Spleen (tissue), 11 donors: ENCODE results near the gene PTPRN2. TPM values are rescaled to one million over a fixed set of nuclear protein-coding genes. Genes with fewer than 3 reads are reported as not detected.
A peak's percentile ranks its signal among the peaks of the same experiment; 100 is the strongest.

Experiments used
- DNase-seq: peaks from one replicate; pipeline ENCODE4 v3.0.0-alpha.2; 2020
- H3K27ac ChIP-seq, 8 donors: fragments of 200-600 bp; sonication (generic) in 7 of 8; 1 replicate in 4 of 8; 2 replicates in 4 of 8; pipeline versions ENCODE4 v1.5.0 to v1.8.0; 2016 to 2021; ENCODE audit warnings: inconsistent platforms in 4 of 8, mild to moderate bottlenecking in 4 of 8, moderate library complexity in 1 of 8
- H3K27me3 ChIP-seq, 7 donors: fragments of 200-600 bp; sonication (generic) in 6 of 7; replicated peaks in 1 of 7; 1 replicate in 4 of 7; 2 replicates in 3 of 7; pipeline versions ENCODE4 v1.5.0 to v1.8.0; 2016 to 2021; ENCODE audit warnings: inconsistent platforms in 3 of 7, mild to moderate bottlenecking in 1 of 7
- H3K36me3 ChIP-seq, 6 donors: fragments of 200-600 bp; sonication (generic) in 5 of 6; 1 replicate in 4 of 6; 2 replicates in 2 of 6; pipeline versions ENCODE4 v1.5.0 to v1.8.0; 2016 to 2021; ENCODE audit warnings: inconsistent platforms in 2 of 6
- H3K4me1 ChIP-seq, 6 donors: fragments of 200-600 bp; sonication (generic) in 5 of 6; 1 replicate in 3 of 6; 2 replicates in 3 of 6; pipeline versions ENCODE4 v1.5.0 to v1.8.0; 2016 to 2021; ENCODE audit warnings: inconsistent platforms in 3 of 6
- H3K4me3 ChIP-seq, 8 donors: fragments of 200-600 bp; sonication (generic) in 7 of 8; 1 replicate in 4 of 8; 2 replicates in 4 of 8; pipeline versions ENCODE4 v1.5.0 to v1.8.0; 2016 to 2021; ENCODE audit warnings: inconsistent platforms in 4 of 8, mild to moderate bottlenecking in 4 of 8, moderate library complexity in 2 of 8
- H3K9me3 ChIP-seq, 8 donors: fragments of 200-600 bp; sonication (generic) in 7 of 8; 1 replicate in 4 of 8; 2 replicates in 4 of 8; pipeline versions ENCODE4 v1.5.0 to v1.8.0; 2016 to 2021; ENCODE audit warnings: inconsistent platforms in 4 of 8
- CTCF ChIP-seq, 11 experiments: fragments of 200-600 bp in 7 of 11; fragments of 450-650 bp in 4 of 11; sonication (generic) in 4 of 11; IDR thresholded peaks in 8 of 11; conservative IDR thresholded peaks in 3 of 11; 1 replicate in 7 of 11; 2 replicates in 4 of 11; pipeline versions ENCODE4 v1.4.0 to v1.8.0; 2016 to 2021; ENCODE audit warnings: antibody characterized with exemption in 11 of 11, inconsistent platforms in 4 of 11, mild to moderate bottlenecking in 1 of 11
- POLR2A ChIP-seq, 3 donors: fragments of 450-650 bp; IDR thresholded peaks; one replicate each; pipeline ENCODE4 v1.5.1; 2017; ENCODE audit warnings: antibody characterized with exemption in 3 of 3, mild to moderate bottlenecking in 1 of 3
- POLR2AphosphoS5 ChIP-seq, 3 donors: sonication (generic); formaldehyde crosslinking; IDR thresholded peaks; one replicate each; pipeline ENCODE4 v1.5.1; 2017; ENCODE audit warnings: antibody characterized with exemption in 3 of 3
- WGBS, 5 donors: extraction: QIAGEN DNeasy Blood & Tissue Kit in 3 of 5; methylation state at CpG; one replicate each; pipeline versions ENCODE4 v1.1.5 to v1.1.7; 2013 to 2018; 5-methylcytosine and 5-hydroxymethylcytosine counted together
- intact Hi-C: fragments of 100-400 bp; cut with DNase I; formaldehyde crosslinking; loops from one replicate; pipeline ENCODE4 v1.15.0; 2023; ENCODE audit warnings: low total_unique reads
- polyA plus RNA-seq, 3 donors: library from polyadenylated mRNA; stranded (reverse); fragments of 200-250 nt; gene quantifications; one replicate each; pipeline ENCODE4 v1.2.1, GENCODE V29; 2013
- total RNA-seq, 7 donors: library from RNA; depleted of rRNA in 3 of 7; stranded (reverse); fragments of >200 nt in 3 of 7; fragmentation: NEBNext Ultra II Directional in 4 of 7; extraction: Animal tissue kit (Norgen Biotek cat#: 25700) in 4 of 7; gene quantifications; one replicate each; pipeline versions ENCODE4 v1.1.0 to v1.2.1, GENCODE V29; 2016 to 2021
- donor health status: healthy with polysubstance abuse.
- donor health status: DM: no; HTN: no; CAD: no; lungs with moderate emphysema.
- donor health status: DM: no; HTN: no; CAD: no.
- donor health status: Bipolar disorder and iron deficiency.
- donor health status: healthy.
- donor health status: DM: no; HTN: no; CAD: no.
- donor health status: DM: yes; HTN: yes; CAD: no.

PTPRN2 gene
- total and polyA plus RNA-seq, 10 donors, result 7.0 to 22.8 (median 16.8) TPM

GRCh38 chr7:158084555-158084954 lies 503.1 kb downstream of the PTPRN2 start:
- no peak overlapping the region for H3K27ac ChIP-seq
- H3K36me3 ChIP-seq, result no peaks in the 10 kb centered on the region
- TF ChIP-seq POLR2AphosphoS5 (IDR thresholded peaks at IDR 0.05) (no peak), CTCF (IDR thresholded peaks at IDR 0.05 in 8 of 11, conservative IDR thresholded peaks at IDR 0.05 in 3 of 11) (no peak), POLR2A (IDR thresholded peaks at IDR 0.05) (no peak)
- peaks cover 0 to 27% (median 6%) of the 10 kb centered on the region in 8 donors for H3K9me3 ChIP-seq
- WGBS, 5 donors, result 91 to 99% (median 96%) methylated on average over 18 of the region's 18 CpGs
- no peak overlapping the region for H3K4me3 ChIP-seq
- no peaks in the 10 kb centered on the region for H3K4me1 ChIP-seq
- peak; percentile 36 for DNase-seq
- intact Hi-C loops, result no loop called here
- no peaks in the 10 kb centered on the region for H3K27me3 ChIP-seq

GRCh38 chr7:158083526-158084310 lies 503.9 kb downstream of the PTPRN2 start:
- TF ChIP-seq CTCF (IDR thresholded peaks at IDR 0.05 in 8 of 11, conservative IDR thresholded peaks at IDR 0.05 in 3 of 11) (no peak), POLR2AphosphoS5 (IDR thresholded peaks at IDR 0.05) (no peak), POLR2A (IDR thresholded peaks at IDR 0.05) (no peak)
- peak; percentile 61 for DNase-seq
- Histone ChIP-seq H3K4me1 (no peaks in the 10 kb centered on the region), H3K27ac (no peak overlapping the region), H3K9me3 (peaks cover 0 to 27% (median 6%) of the 10 kb centered on the region in 8 donors), H3K36me3 (no peaks in the 10 kb centered on the region), H3K4me3 (no peak overlapping the region), H3K27me3 (no peaks in the 10 kb centered on the region)
- WGBS, 5 donors, result 88 to 94% (median 90%) methylated on average over 21 to 28 of the region's 28 CpGs
- intact Hi-C loops, result no loop called here

- Histone ChIP-seq H3K27me3 (peaks cover 0 to 8% (median 0%) of the 10 kb centered on the region in 7 donors), H3K4me3 (no peak overlapping the region), H3K4me1 (no peaks in the 10 kb centered on the region), H3K27ac (no peak overlapping the region), H3K9me3 (peaks cover 0 to 27% (median 6%) of the 10 kb centered on the region in 8 donors), H3K36me3 (no peaks in the 10 kb centered on the region)
- TF ChIP-seq POLR2A (IDR thresholded peaks at IDR 0.05), result no peak
- TF ChIP-seq POLR2AphosphoS5 (IDR thresholded peaks at IDR 0.05), result no peak
- no peak for TF ChIP-seq CTCF (IDR thresholded peaks at IDR 0.05 in 8 of 11, conservative IDR thresholded peaks at IDR 0.05 in 3 of 11)
- peak; percentile 56 for DNase-seq
- WGBS, 5 donors, result 87 to 94% (median 91%) methylated on average over 8 of the region's 8 CpGs
- intact Hi-C loops, result no loop called here
Observed at GRCh38 chr7:158082761-158083160, 504.9 kb downstream of the PTPRN2 start.

- H3K4me1 ChIP-seq, result no peaks in the 10 kb centered on the region
- TF ChIP-seq POLR2A (IDR thresholded peaks at IDR 0.05) (no peak), CTCF (IDR thresholded peaks at IDR 0.05 in 8 of 11, conservative IDR thresholded peaks at IDR 0.05 in 3 of 11) (no peak), POLR2AphosphoS5 (IDR thresholded peaks at IDR 0.05) (no peak)
- no peaks in the 10 kb centered on the region for H3K36me3 ChIP-seq
- intact Hi-C loops, result no loop called here
- H3K27ac ChIP-seq, result no peak overlapping the region
- peak; percentile 65 for DNase-seq
- H3K27me3 ChIP-seq, result peaks cover 0 to 16% (median 0%) of the 10 kb centered on the region in 7 donors
- H3K9me3 ChIP-seq, result peaks cover 0 to 11% (median 0%) of the 10 kb centered on the region in 8 donors
- H3K4me3 ChIP-seq, result no peak overlapping the region
- WGBS, 5 donors, result 88 to 90% (median 89%) methylated on average over 21 of the region's 21 CpGs
Observed at GRCh38 chr7:158080899-158081445, 506.7 kb downstream of the PTPRN2 start.
